KG1 (cell line): ENCODE measurements around the gene CD163L1.
A peak's percentile ranks its signal among the peaks of the same experiment; 100 is the strongest.
"Not testable (repeated sequence)": the region's sequence is repeated elsewhere in the genome, so short reads cannot be mapped to it uniquely, and the experiment has no call there.

Experiments used
- DNase-seq: peaks from one replicate; lab custom pipeline; 2025; lab: John Stamatoyannopoulos, UW

The CD163L1 gene

DNA sequence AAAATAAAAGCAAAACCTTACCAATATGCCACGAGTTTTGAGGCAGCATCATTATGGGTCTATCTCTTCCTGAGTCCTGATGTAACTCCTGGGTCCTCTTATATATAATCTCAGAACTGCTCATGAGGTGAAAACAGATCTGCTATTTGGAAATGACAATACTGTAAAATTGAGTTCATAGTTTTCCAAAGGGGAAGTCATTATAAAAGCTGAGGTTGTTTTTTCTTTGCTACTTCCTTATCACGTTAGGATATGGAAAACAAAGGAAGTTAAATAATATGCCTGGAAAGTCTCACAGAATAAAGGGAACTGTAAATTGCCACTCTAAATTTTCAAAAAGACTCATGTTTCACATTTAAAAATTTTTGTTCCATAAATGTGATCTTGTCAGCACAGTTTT, at the start of gene CD163L1:
TSS of gene CD163L1 (minus strand) at position 78 of the 400 bp plus-strand sequence. CDS start at position 52, 26 bp downstream.
- DNase-seq: no peak

- DNase-seq: no peak
Measured at GRCh38 chr12:7493006-7493405, 49.1 kb upstream of the CD163L1 start.

- no peak for DNase-seq
Measured at GRCh38 chr12:7486512-7486911, 42.6 kb upstream of the CD163L1 start.

DNA sequence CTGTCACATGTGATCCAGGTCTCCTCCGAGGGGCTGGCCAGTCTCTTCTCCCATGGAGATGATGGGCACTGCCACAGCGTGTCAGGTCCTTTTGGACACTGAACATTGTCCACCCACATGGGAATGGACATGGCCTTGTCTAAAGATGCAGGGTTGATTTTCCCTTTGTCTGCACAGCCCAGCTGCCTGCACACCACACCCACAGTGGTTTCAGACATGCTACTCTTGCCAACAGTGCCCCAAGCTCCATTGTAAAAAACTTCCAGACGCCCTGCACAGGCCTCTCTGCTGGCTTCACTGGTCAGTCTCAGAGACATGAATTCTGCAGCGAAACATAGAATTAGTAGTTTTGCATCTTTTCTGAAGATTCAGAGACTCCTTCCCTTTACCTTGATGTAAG, 41.1 kb upstream of the CD163L1 start:
- no peak for DNase-seq

DNA sequence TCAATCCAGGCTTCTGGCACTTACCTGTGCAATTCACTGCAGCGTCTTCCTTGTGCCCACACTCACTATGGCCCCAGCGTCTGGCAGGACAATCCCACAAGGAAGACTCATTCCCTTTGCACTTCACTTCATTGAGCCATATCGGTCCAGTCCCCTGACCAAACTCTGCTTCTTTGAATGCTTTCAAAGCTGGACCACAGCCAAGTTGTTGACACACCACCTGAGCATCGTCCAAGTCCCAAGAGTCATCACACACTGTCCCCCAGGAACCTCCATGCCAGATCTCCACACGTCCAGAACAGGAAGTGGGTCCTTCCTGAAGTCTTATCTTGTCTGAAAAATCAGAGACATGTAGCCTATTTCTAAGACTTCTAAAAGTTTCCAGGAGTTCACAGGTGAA, 39.4 kb upstream of the CD163L1 start:
- DNase-seq: no peak

GRCh38 chr12:7479771-7480170, 35.8 kb upstream of the CD163L1 start:
- no peak for DNase-seq

DNA sequence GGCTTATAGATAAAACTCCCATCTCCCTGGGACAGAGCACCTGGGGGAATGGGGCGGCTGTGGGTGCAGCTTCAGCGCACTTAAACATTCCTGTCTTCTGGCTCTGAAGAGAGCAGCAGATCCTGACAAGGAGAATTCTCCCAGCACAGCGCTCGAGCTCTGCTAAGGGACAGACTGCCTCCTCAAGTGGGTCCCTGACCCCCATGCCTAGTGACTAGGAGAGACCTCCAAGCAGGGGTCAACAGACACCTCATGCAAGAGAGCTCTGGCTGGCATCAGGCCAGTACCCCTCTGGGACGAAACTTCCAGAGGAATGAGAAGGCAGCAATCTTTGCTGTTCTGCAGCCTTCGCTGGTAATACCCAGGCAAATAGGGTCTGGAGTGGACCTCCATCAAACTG, 28.1 kb upstream of the CD163L1 start:
- no peak for DNase-seq

DNA sequence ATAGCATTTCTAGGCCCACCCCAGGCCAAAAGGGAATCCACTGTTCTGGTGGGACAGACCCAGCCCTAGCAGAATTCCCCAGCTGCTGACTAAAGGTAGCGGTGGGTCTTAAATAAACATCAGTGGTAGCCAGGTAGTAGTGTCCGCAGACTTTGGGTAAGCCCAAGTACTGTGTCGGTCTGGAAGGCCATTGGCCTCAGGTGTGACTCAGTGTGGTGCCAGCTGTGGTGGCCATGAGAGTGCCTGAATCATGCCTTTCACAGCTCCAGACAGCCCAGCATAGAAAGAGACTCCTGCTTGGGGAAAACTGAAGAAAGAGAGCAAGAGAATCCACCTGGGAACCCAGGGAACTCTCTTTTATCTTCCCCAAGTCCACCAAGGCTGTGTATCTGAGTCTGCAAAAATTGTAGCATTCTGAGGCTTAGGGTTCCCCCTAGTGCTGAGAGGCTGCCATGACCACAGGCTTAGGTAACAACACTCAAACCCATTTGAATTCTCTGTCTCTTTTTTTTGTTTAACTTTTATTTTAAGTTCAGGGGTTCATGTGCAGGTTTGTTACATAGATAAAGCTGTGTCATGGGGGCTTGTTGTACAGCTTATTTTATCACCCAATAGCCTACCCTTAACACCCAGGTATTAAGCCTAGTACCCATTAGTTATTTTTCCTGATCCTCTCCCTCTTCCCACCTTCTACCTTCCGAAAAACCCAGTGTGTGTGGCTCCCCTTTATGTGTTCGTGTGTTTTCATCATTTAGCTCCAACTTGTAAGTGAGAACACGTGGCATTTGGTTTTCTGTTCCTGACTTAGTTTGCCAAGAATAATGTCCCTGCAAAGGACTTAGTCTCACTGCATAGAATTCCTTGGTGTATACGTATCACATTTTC, 16.7 kb upstream of the CD163L1 start:
- peak; percentile 34 for DNase-seq

DNA sequence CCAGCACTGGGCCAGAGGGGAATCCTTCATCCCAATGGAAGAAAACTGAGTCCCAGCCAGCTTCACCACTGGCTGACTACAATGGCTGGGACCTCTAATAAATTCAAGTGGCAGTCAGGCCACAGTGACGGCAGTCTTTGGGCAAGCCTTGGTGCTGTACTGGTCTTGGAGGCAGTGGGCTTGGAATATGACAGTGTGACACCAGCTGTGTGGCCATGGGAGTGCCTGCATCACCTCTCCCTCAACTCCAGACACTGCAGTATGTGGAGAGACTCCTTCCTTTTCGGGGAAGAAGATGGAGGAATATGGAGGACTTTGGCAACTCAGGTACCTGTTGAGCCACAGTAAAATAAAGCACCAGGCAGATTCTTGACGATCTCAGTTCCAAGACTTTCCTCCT, 16.0 kb upstream of the CD163L1 start:
- DNase-seq: no peak

DNA sequence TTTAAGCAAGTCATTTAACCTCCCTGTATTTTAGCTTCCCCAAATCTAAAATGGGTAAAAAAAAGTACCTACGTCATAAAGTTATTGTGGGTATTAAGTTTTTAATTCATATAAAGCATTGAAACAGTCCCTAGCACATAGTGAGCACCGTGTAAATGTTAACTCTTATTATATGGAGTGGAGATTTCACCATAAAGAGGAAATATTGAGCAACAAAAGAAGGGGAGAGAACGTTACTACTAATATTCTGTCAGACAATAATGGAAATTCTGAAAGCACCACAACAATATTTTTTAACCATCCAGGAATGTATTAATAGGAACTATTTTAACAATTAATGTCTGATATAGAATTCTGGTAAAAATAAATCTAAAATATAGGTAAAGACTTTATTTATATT, 7.8 kb upstream of the CD163L1 start:
- DNase-seq: no peak

DNA sequence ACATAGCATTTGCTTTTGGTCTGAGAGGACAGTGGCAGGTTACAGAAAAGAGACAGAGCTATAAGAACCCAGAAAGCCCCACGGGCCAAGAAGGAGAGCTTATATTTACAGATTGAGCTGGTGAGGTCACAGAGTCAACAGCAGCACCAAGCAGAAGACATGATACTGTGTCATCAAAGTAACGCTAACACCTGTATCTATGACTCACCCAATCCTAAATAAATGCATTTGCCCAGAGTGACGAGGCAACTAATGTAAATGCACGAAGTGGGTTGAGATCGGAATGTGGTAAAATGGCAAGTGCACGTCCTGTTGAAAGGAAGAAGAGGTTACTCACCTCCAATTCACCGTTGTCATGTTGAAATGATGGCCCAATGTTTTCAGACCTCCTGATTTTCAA, 6.7 kb upstream of the CD163L1 start:
- no peak for DNase-seq

GRCh38 chr12:7448099-7448498, 4.1 kb upstream of the CD163L1 start:
- DNase-seq: no peak

GRCh38 chr12:7444537-7444936, 584 bp upstream of the CD163L1 start:
- DNase-seq: no peak

- no peak for DNase-seq
Measured at GRCh38 chr12:7441216-7441615, 2.7 kb downstream of the CD163L1 start.

DNA sequence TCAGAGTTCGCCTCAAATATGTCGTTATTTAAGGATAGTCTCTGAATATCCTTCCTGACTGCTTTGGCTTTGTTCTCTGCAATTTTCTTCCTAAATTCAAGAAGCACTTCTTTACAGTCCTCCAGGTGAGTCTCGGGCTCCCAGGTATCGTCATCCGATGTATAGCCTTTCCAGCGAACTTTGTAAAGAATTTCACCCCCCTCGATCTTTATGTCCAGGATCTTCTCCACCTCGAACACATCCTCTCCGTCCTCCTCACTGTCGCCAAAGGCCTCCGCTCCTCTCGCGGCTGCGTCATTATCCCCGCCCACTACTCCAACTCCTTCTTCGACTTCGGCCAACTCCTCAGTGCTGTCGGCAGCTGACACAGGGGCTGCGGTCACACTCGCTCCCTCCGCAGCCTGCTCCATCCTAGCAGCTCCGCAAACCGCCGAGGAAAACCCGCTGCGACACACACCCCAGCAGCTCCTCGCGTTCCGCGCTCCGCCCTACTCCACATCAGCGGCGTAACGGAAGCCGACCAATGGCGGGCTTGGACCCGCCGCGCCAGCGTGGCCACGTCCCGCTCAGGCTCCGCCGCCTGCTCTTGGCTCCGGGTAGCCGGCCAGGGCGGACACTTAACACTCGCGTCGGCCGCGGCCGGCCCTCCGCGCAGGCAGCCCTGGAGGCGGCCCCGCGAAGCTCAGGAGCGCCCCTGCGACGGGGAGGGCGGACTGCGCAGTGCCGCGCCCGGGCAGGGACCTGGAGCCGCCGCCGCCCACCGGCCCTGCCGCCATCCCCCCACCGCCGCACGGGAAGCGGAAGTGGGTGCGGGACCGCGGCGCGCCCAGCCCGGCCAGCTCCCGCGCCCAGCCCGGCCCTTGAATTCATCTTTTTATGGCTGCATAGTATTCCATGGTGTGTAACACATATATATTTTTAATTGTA, 4.1 kb downstream of the CD163L1 start:
- DNase-seq: no peak

DNA sequence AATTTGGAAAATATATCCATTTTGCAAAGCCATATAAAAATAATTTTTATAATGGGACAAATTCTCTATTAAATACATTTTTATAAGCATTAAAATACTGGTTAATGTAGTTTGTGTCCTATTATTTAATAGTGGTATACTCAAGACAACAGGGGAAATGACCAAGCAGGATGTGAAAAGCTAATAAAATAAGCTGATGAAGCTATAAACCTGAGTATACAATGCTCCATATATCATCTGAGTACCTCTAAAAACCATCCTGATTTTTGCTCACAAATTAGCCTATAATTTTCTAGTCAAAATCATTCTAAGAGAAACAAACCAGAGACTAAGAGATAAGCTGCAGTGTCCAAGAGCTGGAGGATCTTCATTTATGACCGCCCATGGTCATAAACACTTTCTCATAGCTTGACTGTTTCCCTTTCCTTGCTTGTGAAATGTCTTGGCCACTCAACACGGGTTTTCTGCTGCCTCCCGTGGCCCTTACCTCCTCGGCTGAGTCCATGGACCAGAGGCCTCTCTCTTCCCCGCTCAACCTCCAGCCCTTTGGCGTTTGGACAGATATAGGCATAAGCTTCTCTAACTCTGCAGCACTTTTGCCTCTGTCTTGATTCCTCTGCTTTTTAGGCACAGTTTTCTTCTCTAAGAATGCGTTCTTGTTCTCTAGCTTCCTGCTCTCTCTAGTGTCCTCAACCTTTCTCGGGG, 5.5 kb downstream of the CD163L1 start:
- DNase-seq: not testable (repeated sequence)

DNA sequence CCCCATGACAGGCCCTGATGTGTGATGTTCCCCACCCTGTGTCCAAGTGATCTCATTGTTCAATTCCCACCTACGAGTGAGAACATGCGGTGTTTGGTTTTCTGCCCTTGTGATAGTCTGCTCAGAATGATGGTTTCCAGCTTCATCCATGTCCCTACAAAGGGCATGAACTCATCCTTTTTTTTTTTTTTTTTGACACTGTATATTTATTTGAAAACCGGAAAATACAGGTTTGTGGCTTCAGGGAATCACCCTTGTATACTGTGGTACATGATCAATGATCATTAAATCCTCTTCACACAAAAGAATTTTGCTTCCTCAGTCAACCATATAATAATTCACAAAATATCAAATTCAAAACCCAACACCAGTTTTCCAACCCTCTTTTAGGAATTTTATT, 6.5 kb downstream of the CD163L1 start:
- DNase-seq: not testable (repeated sequence)

DNA sequence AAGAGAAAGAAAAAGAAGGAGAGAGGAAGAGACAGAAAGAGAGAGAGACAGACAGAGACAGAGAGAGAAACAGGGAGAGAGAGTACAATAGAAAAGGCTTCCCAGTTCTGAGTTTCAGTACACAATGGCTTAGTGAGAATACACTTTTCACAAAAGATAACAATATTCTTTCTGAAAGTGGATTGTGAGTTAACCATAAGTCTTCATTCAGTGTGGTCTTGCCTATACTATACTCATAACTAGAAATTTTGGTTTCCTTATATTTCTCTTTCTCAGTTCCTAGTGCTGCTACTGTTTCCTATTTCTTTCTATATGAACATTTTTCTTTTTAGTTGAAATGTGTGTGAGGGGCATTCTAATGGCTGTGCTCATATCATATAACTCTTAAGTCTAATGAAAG, 9.3 kb downstream of the CD163L1 start:
- DNase-seq: no peak

GRCh38 chr12:7433276-7433822, 10.6 kb downstream of the CD163L1 start:
- no peak for DNase-seq

- no peak for DNase-seq
Measured at GRCh38 chr12:7431993-7432685, 11.8 kb downstream of the CD163L1 start.

DNA sequence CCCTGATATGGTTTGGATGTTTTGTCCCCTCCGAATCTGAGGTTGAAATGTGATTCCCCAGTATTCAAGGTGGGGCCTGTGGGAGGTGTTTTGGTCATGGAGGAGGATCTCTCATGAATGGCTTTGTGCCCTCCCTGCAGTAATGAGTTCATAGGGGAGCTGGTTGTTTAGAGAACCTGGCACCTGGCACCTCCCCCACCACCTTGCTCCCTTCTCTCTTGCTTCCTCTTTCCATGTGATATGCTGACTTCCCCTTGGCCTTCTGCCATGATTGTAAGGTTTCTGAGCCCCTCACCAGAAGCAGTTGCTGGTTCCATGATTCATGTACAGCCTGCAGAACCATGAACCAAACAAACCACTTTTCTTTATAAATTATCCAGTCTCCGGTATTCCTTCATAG, 32.6 kb downstream of the CD163L1 start:
- peak; percentile 34 for DNase-seq
